GM19455 (cell line): ENCODE data around the gene E4F1.
"Not testable (repeated sequence)": the region's sequence is repeated elsewhere in the genome, so short reads cannot be mapped to it uniquely, and the experiment has no call there.

Source experiments
- ATAC-seq: cut with Tn5 transposase; IDR thresholded peaks from one replicate; pipeline ENCODE4 v1.9.1; 2021; ENCODE audit not compliant: unreplicated experiment

The E4F1 gene

GRCh38 chr16:2229632-2230250 is 6.3 kb downstream of the E4F1 start:
- ATAC-seq, result no peak

- no peak for ATAC-seq
Measured at GRCh38 chr16:2230376-2230775, 7.0 kb downstream of the E4F1 start.

DNA sequence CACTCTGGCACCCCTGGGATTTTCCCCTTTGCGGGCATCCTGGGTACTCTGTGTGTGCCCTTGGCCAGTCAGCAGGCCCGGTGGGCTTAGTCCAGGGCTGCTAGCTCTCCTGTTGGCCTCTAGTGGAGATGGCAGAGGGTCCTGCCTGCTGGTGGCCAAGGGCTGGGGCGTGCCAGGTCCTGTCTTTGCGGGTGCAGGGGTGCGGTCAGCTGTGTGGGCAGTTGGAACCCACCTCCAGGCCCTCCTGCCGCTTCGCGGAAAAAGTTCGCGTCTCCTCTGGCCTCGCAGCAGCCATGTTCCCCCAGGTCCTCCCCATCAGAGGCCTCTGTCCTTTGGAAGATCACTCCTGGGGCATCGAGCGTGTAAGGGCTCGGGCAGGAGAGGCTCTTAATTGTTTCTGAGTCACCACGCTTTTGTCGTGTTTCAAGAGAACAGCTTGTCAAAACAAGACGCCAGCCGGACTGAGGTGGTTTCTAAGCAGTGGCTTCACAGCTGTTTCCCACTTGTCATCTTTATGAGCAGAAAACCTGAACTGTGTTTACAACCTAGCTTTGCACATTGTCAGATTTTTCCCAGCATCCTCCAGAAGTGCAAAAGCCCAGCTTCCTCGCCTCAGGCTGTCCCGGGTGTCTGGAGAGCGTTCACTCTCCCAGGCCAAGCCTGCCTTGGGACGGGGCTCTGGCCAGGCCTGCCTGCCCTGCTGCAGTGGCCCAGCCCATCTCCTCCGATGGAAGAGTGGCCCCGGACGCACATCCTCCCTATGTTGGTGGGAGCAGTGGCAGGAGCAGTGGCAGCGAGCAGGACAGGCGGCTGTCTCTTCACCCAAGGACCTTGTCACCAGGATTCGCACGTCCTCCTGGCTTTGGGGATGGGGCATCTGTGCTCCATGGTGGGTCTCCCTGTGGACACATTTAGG is 7.9 kb downstream of the E4F1 start:
- ATAC-seq, result no peak

DNA sequence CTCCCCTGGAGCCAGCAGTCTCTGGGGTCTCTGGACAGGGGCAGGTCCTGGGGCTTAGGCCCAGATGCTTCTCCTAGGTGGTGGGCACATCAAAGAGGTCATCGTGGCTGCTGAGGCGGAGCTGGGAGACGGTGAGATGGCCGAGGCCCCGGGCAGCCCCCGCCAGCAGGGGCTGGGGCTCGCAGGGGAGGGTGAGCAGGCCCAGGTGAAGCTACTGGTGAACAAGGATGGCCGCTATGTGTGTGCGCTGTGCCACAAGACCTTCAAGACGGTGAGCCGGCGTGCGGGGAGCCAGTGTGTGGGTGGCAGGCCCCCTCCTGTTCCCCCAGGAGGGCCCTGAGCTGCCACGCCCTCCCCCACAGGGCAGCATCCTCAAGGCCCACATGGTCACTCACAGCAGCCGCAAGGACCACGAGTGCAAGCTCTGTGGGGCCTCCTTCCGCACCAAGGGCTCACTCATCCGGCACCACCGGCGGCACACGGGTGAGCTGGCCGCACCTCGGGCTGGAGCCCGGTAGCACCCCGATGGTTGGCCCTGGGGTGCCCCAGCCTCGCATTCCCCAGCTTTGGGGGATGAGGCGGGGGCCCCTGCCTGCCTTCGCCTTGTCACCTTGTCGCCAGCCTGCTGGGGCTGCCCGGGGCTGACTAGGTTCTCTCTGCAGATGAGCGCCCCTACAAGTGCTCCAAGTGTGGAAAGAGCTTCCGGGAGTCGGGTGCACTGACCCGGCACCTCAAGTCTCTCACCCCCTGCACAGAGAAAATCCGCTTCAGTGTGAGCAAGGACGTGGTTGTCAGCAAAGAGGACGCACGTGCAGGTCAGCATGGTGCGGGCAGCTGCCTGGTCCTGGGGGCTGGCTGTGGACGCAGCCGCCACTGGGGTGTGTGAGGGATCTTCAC is 9.0 kb downstream of the E4F1 start:
- ATAC-seq, result no peak

DNA sequence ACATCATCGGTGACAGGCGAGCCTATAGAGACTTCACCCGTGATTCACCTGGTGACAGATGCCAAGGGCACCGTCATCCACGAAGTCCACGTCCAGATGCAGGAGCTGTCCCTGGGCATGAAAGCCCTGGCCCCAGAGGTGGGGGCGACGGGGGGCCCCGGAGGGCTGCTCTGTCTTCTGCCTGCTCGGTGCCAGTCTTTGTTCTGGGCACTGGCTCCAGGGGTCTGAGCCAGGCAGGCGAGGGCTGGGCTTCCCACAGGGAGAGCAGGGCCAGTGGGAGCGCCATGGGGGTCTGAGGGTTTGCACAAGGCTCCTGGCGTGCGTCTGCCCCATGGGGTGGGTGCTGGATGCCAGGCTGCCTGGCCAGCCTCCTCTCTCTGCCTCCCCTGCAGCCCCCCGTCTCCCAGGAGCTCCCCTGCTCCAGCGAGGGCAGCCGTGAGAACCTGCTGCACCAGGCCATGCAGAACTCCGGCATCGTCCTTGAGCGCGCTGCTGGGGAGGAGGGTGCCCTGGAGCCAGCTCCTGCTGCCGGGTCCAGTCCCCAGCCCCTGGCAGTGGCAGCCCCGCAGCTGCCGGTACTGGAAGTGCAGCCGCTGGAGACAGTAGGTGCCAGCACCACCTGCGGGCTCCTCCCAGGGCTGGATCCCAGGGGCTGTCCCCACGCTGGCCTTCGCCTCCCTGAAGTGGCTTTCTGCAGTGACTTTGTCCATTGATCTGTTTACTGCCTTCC is 9.8 kb downstream of the E4F1 start:
- ATAC-seq, result no peak

DNA sequence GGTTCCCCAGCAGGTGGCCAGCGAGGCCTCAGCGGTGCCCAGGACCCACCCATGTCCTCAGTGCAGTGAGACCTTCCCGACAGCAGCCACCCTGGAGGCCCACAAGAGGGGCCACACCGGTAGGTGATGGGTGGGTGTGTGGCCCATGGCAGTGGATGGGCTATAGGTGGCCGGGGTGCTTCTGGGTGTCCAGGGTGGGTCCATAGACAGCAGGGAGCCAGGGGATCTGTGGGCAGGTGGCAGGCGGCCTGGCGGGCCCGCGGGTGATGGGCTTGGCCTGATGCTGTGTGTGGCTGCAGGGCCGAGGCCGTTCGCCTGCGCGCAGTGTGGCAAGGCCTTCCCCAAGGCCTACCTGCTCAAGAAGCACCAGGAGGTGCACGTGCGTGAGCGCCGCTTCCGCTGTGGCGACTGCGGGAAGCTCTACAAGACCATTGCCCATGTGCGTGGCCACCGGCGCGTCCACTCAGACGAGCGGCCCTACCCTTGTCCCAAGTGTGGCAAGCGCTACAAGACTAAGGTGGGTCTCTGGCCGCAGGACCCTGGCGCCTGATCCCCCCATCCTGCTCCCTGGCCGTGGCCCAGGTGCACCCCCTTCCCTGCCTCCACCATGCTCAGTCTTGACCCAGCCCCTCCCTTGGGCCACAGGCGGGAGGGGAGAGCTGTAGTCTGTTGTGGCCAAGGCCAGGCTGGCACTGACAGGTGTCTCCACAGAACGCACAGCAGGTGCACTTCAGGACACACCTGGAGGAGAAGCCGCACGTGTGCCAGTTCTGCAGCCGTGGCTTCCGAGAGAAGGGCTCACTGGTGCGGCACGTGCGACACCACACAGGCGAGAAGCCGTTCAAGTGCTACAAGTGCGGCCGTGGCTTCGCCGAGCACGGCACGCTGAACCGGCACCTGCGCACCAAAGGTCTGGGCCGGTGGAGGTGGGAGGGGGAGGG is 10.8 kb downstream of the E4F1 start:
- ATAC-seq, result no peak

- no peak for ATAC-seq
Measured at GRCh38 chr16:2234813-2235170, 11.4 kb downstream of the E4F1 start.

DNA sequence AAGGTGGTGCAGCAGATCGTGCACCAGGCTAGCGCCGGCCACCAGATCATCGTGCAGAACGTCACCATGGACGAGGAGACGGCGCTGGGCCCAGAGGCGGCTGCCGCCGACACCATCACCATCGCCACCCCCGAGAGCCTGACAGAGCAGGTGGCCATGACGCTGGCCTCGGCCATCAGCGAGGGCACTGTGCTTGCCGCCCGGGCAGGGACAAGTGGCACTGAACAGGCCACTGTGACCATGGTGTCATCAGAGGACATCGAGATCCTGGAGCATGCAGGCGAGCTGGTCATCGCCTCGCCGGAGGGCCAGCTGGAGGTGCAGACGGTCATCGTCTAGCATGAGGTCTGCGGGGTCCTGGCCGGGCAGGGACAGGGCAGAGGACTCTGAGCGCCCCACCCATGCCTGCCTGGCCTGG is 11.9 kb downstream of the E4F1 start:
- no peak for ATAC-seq

DNA sequence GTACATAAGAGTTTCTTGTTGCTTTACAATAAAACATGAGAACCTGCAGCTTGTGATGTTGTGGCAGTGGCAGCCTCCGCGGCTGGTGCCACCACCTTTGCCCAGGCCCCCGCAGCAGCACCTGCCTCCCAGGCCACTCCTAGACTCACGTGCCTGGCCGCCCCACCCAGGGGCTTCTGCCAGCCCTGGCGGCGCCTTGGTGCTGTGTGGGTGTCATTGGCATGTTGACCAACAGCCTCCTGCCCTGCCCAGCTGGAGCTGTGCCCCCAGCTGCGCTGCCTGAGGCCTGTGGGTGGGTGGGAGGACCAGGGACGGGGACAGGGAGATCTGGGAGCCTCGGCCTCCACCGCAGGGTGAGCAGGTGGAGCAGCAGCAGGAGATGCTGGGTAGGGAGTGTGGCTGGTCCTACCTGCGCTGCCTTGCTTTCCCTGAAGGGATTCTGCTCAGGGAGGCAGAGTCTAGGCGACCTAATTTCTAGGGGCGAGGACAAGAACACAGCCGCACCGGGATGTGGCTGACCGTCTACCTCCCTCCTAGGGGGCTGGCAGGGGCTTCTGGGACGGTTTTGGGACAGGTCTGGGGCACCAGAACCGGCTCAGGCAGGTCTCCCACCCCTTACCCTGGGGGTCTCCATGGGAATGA is 12.4 kb downstream of the E4F1 start:
- no peak for ATAC-seq

GRCh38 chr16:2236337-2237101 is 13.1 kb downstream of the E4F1 start, which contains the start of gene DNASE1L2:
DNASE1L2 (plus strand) TSS chr16:2236444; CDS start chr16:2236817, 373 bp downstream.
- ATAC-seq, result no peak

DNA sequence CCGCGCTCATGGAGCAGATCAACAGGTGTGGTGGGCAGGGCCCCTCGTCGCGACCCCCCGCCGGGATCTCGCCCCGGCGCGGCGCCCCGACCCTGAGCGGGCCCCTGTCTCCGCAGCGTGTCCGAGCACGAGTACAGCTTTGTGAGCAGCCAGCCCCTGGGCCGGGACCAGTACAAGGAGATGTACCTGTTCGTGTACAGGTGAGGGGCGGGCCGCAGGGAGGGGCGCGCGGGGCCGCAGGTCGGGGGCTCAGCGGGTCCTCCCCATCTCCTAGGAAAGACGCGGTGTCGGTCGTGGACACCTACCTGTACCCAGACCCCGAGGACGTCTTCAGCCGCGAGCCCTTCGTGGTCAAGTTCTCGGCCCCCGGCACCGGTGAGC is 13.7 kb downstream of the E4F1 start:
- ATAC-seq, result no peak

DNA sequence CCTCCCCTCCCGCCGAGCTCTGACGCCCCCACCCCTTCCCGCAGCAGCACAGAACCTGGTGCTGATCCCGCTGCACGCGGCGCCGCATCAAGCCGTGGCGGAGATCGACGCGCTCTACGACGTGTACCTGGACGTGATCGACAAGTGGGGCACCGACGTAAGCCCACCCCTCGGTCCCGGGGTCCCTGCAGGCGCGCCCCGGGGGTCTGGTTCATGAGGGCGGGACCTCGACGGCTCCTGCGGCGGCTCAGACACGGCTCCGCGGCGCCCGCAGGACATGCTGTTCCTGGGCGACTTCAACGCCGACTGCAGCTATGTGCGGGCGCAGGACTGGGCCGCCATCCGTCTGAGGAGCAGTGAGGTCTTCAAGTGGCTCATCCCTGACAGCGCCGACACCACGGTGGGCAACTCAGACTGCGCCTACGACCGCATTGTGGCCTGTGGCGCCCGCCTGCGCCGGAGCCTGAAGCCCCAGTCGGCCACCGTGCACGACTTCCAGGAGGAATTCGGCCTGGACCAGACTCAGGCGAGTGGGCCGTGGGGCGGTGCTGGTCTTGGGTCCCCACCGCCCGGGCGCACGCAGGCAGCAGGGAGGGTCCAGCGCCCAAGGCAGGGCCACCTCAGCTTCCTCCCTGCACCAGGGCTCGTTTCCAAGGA is 14.2 kb downstream of the E4F1 start:
- no peak for ATAC-seq

- no peak for ATAC-seq
Measured at GRCh38 chr16:2238150-2238837, 14.9 kb downstream of the E4F1 start.

DNA sequence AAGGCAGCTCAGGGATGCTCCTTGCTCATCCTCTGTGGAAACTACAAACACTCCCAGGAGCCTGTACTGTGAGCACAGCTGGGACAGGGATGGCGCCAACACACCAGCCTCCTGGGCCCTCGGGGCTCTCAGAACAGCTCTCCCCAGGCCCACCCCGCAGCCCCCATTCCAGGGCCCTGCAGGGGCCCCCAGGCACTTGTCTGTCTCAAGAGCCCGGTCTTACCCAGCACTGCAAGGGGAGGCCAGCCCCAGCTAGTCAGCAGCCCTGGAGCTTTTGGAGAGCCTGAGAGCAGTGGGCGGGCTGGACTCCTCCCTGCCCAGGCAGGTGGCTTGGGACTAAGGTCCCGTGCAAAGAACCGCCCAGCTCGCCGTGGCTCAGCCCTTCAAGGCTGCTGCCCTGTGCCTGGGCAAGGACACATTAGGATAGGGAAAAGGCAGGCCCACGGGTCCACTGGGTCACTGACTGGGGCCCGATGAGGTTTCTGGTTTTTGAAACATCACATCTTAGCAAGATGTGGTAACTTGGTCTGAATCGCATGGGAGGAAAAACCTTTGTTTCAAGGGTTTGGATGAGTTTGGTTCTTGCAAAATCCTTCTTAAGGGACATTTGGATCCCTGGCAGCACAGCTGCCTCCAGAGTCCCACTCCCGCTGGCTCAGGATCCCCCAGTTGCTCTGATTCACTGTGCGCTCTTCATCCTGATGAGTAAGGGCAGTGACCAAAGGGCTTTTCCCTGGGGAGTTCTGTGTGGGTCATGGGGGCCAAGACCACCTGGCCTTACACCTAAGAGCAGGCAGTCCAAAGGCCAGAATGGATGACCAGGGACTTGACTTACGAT is 15.7 kb downstream of the E4F1 start:
- ATAC-seq, result no peak

DNA sequence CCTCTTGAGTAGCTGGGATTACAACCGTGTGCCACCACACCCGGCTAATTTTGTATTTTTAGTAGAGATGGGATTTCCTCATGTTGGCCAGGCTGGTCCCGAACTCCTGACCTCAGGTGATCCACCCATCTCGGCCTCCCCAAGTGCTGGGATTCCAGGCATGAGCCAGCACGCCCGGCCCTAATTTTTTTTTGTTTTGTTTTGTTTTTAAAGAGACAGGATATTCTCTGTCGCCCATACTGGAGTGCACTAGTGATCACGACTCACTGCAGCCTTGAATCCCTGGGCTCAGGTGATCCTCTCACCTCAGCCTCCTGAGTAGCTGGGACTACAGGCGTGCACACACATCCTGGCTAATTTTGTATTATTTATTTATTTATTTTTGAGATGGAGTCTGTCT is 16.9 kb downstream of the E4F1 start:
- not testable (repeated sequence) for ATAC-seq

DNA sequence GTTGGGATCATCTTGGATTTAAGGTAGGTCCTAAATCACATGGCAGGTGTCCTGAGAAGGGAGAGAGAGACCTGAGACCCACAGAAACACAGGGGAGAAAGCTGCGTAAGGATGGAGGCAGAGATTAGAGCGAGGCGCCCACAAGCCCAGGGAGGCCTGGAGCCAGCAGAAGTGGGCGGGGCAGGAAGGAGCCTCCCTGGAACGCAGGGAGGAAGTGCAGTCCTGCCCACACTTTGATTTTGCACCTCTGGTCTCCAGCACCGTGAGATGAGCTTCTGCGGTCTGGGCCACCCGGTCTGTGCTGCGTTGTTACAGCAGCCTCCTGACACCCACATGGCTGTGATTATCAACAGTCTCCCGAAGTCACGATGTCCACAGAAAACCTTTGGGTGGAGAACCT is 19.2 kb downstream of the E4F1 start:
- ATAC-seq, result no peak
